Astrocyte of the spinal cord (primary cell): ENCODE measurements around the gene TAPT1.
A peak's percentile ranks its signal among the peaks of the same experiment; 100 is the strongest.

Experiments used
- DNase-seq: peaks from one replicate; pipeline ENCODE4 v3.0.0; 2011; ENCODE audit warnings: low read depth, low spot score
- H3K4me3 ChIP-seq: 2 replicates; pipeline ENCODE4 v1.5.1; 2011; ENCODE audit warnings: low read depth, mild to moderate bottlenecking, low read length, moderate library complexity
- CTCF ChIP-seq: IDR thresholded peaks from 2 replicates; pipeline ENCODE4 v1.5.1; 2012; ENCODE audit warnings: low read depth, mild to moderate bottlenecking, low read length, inconsistent platforms
- in situ Hi-C: cut with HindIII; loops from 2 replicates; pipeline ENCODE4 v1.10.0; 2017; ENCODE audit warnings: low sequenced_read_pairs

Gene TAPT1

GRCh38 chr4:16142598-16143310 lies 83.5 kb downstream of the TAPT1 start:
- no peak overlapping the region for H3K4me3 ChIP-seq
- DNase-seq = no peak
- in situ Hi-C loops = no loop called here
- TF ChIP-seq CTCF = no peak

- in situ Hi-C loops = no loop called here
- H3K4me3 ChIP-seq = no peak overlapping the region
- peak; percentile 98 for DNase-seq
- TF ChIP-seq CTCF = no peak
These were observed 85.4 kb downstream of the TAPT1 start for GRCh38 chr4:16140879-16141249.

- peak; percentile 3 for DNase-seq
- in situ Hi-C loops = no loop called here
- no peak overlapping the region for H3K4me3 ChIP-seq
- no peak for TF ChIP-seq CTCF
These were observed 85.9 kb downstream of the TAPT1 start for GRCh38 chr4:16140231-16140878.

GRCh38 chr4:16139066-16139945 lies 87.0 kb downstream of the TAPT1 start:
- in situ Hi-C loops = no loop called here
- no peak for DNase-seq
- TF ChIP-seq CTCF = no peak
- H3K4me3 ChIP-seq = no peak overlapping the region

- in situ Hi-C loops = no loop called here
- no peak for TF ChIP-seq CTCF
- H3K4me3 ChIP-seq = no peak overlapping the region
- no peak for DNase-seq
These were observed 89.4 kb downstream of the TAPT1 start for GRCh38 chr4:16136827-16137226.

GRCh38 chr4:16136311-16136710 lies 90.0 kb downstream of the TAPT1 start:
- no peak for DNase-seq
- no peak overlapping the region for H3K4me3 ChIP-seq
- no peak for TF ChIP-seq CTCF
- in situ Hi-C loops = no loop called here
